PC-3 (cell line): ENCODE results near the gene PLD4. TPM values are rescaled to one million over a fixed set of nuclear protein-coding genes. Genes with fewer than 3 reads are reported as not detected.
A peak's percentile ranks its signal among the peaks of the same experiment; 100 is the strongest.

ENCODE experiments used
- ATAC-seq: fragments of 200-7000 bp; cut with Tn5 transposase; 2 replicates; pipeline ENCODE4 v1.9.1; 2020; ENCODE audit warnings: mild to moderate bottlenecking, moderate library complexity
- BruUV-seq: library from RNA; stranded (reverse); fragments of 400-500 nt; replicated peaks from 2 replicates; lab custom pipeline; 2021; lab: Mats Ljungman, UMichigan
- CTCF ChIA-PET: fragments of 300-600 bp; sonication (Branson Sonifier 250); formaldehyde crosslinking; loops from one replicate; lab custom pipeline; 2022; ENCODE audit warnings: antibody characterized with exemption; lab: Charles Lee
- POLR2A ChIA-PET: fragments of 300-600 bp; sonication (Branson Sonifier 250); formaldehyde crosslinking; loops from one replicate; lab custom pipeline; 2022; ENCODE audit warnings: antibody characterized with exemption; ENCODE audit not compliant: unreplicated experiment; lab: Charles Lee
- DNase-seq: peaks from one replicate; pipeline ENCODE4 v3.0.0-alpha.2; 2015
- H2AFZ ChIP-seq: fragments of 300-600 bp; sonication (generic); 2 replicates; pipeline ENCODE4 v1.6.0; 2016; ENCODE audit warnings: antibody characterized with exemption, low read length
- H3F3A ChIP-seq: fragments of 300-600 bp; sonication (generic); one replicate; pipeline ENCODE4 v1.6.0; 2017; ENCODE audit warnings: antibody characterized with exemption, low read length, control low read depth, mild to moderate bottlenecking; ENCODE audit not compliant: unreplicated experiment
- H3K27ac ChIP-seq: fragments of 300-600 bp; sonication (generic); 2 replicates; pipeline ENCODE4 v1.5.1; 2016; ENCODE audit warnings: mild to moderate bottlenecking, low read length
- H3K27me3 ChIP-seq: fragments of 300-600 bp; sonication (generic); 2 replicates; pipeline ENCODE4 v1.6.1; 2016; ENCODE audit warnings: low read length, mixed read lengths
- H3K36me3 ChIP-seq: fragments of 300-600 bp; sonication (generic); 2 replicates; pipeline ENCODE4 v1.6.1; 2016; ENCODE audit warnings: low read depth, mixed run types, low read length, mixed read lengths
- H3K4me1 ChIP-seq: fragments of 300-600 bp; sonication (generic); 2 replicates; pipeline ENCODE4 v1.5.1; 2016; ENCODE audit warnings: low read length; ENCODE audit not compliant: insufficient read depth
- H3K4me2 ChIP-seq: fragments of 300-600 bp; sonication (generic); 2 replicates; pipeline ENCODE4 v1.6.0; 2016; ENCODE audit warnings: low read length
- H3K4me3 ChIP-seq: fragments of 300-600 bp; sonication (generic); 2 replicates; pipeline ENCODE4 v1.5.1; 2016; ENCODE audit warnings: mild to moderate bottlenecking, low read length, mixed read lengths
- H3K79me2 ChIP-seq: fragments of 300-600 bp; sonication (generic); 2 replicates; pipeline ENCODE4 v1.6.1; 2017; ENCODE audit warnings: low read length, mixed read lengths
- H3K9ac ChIP-seq: fragments of 300-600 bp; sonication (generic); 2 replicates; pipeline ENCODE4 v1.6.0; 2016; ENCODE audit warnings: mild to moderate bottlenecking, low read length
- H3K9me2 ChIP-seq: fragments of 300-600 bp; sonication (generic); replicated peaks from 2 replicates; pipeline ENCODE4 v1.6.1; 2016; ENCODE audit warnings: mixed run types, low read length, mixed read lengths
- H3K9me3 ChIP-seq: fragments of 300-600 bp; sonication (generic); 2 replicates; pipeline ENCODE4 v1.6.1; 2016; ENCODE audit warnings: low read length, mixed read lengths
- H4K20me1 ChIP-seq: fragments of 300-600 bp; sonication (generic); 2 replicates; pipeline ENCODE4 v1.6.1; 2016; ENCODE audit warnings: low read length, mixed read lengths
- EZH2 ChIP-seq: fragments of 300-600 bp; sonication (generic); IDR thresholded peaks from one replicate; pipeline ENCODE4 v1.6.1; 2017; ENCODE audit warnings: antibody characterized with exemption, mild to moderate bottlenecking, low read length; ENCODE audit not compliant: unreplicated experiment
- EZH2phosphoT487 ChIP-seq: fragments of 300-600 bp; sonication (generic); IDR thresholded peaks from 2 replicates; pipeline ENCODE4 v1.6.1; 2018; ENCODE audit warnings: mild to moderate bottlenecking, antibody characterized with exemption, low read length, borderline replicate concordance
- intact Hi-C: fragments of 100-400 bp; cut with micrococcal nuclease; formaldehyde crosslinking; loops from 2 replicates; pipeline ENCODE4 v1.9.0; 2023
- total RNA-seq: library from RNA; depleted of rRNA; stranded (reverse); fragments of >200 nt; gene quantifications from 2 replicates; pipeline ENCODE4 v1.2.3, GENCODE V29; 2014
- TF ChIP-seq, protein P1 (sequence below): fragments of 300-600 bp; sonication (generic); conservative IDR thresholded peaks from 2 replicates; pipeline ENCODE4 v1.5.1; 2017; ENCODE audit warnings: antibody characterized with exemption, low read depth, mild to moderate bottlenecking, low read length

The PLD4 gene
- total RNA-seq, 1 experiment from 2014 or later = 0.04 TPM

GRCh38 chr14:104955396-104955770 is 30.7 kb downstream of the PLD4 start:
- intact Hi-C loops = no loop called here
- no peaks in the 10 kb centered on the region for H3K9me3 ChIP-seq
- no peaks in the 10 kb centered on the region for H3K27me3 ChIP-seq
- H3K4me3 ChIP-seq = no peak overlapping the region
- ATAC-seq (no peak), DNase-seq (no peak)
- ChIA-PET POLR2A (no interaction called here), CTCF (no interaction called here)
- no peaks in the 10 kb centered on the region for H3K4me1 ChIP-seq
- H3K9me2 ChIP-seq = no peaks in the 10 kb centered on the region
- H4K20me1 ChIP-seq = no peaks in the 10 kb centered on the region
- no peak overlapping the region for H3K4me2 ChIP-seq
- H3F3A ChIP-seq = no peaks in the 10 kb centered on the region
- no peak overlapping the region for H3K27ac ChIP-seq
- BruUV-seq = no TSS peak
- TF ChIP-seq EZH2phosphoT487 = no peak
- H3K9ac ChIP-seq = no peak overlapping the region
- no peaks in the 10 kb centered on the region for H3K79me2 ChIP-seq
- H3K36me3 ChIP-seq = peaks cover 3% of the 10 kb centered on the region; the same call in 1 of the 2 replicates
- H2AFZ ChIP-seq = no peak overlapping the region

DNA sequence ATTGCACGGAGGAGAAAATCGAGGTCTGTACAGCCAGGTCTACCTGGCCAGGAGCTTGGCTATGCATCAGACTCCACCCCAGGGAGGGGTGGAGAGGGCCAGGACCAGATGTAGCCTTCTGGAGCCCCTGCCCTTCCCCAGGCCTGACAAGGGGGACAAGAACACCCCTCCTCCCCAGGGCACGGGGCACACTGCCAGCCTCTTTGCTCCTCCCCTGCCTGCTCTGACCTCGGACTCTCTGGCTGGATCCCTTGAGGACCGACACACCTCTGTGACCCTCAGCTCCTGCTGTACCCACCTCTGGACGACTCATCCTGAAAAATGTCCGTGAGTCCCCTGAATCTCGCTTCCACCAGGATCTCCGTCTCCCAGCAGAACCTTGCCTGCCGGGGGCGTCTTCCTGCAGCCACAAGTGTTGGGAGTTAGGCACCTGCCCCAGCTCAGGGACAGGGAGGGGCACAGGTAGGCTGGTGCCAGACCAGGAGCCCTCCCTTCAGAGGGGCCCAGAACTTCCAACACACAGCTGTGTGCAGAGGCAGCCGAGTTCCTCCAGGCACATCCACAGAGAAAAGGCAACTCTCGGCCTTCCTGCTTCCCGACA is 31.7 kb downstream of the PLD4 start:
- intact Hi-C loops = no loop called here
- H3K79me2 ChIP-seq = no peaks in the 10 kb centered on the region
- no peaks in the 10 kb centered on the region for H3K9me2 ChIP-seq
- H3F3A ChIP-seq = no peaks in the 10 kb centered on the region
- TF ChIP-seq EZH2phosphoT487 (no peak), EZH2 (no peak)
- TF ChIP-seq, protein P1, sequence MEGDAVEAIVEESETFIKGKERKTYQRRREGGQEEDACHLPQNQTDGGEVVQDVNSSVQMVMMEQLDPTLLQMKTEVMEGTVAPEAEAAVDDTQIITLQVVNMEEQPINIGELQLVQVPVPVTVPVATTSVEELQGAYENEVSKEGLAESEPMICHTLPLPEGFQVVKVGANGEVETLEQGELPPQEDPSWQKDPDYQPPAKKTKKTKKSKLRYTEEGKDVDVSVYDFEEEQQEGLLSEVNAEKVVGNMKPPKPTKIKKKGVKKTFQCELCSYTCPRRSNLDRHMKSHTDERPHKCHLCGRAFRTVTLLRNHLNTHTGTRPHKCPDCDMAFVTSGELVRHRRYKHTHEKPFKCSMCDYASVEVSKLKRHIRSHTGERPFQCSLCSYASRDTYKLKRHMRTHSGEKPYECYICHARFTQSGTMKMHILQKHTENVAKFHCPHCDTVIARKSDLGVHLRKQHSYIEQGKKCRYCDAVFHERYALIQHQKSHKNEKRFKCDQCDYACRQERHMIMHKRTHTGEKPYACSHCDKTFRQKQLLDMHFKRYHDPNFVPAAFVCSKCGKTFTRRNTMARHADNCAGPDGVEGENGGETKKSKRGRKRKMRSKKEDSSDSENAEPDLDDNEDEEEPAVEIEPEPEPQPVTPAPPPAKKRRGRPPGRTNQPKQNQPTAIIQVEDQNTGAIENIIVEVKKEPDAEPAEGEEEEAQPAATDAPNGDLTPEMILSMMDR = no peak
- no peaks in the 10 kb centered on the region for H3K9me3 ChIP-seq
- no peaks in the 10 kb centered on the region for H3K27me3 ChIP-seq
- no peak for DNase-seq
- H3K4me2 ChIP-seq = no peak overlapping the region
- no peak overlapping the region for H3K4me3 ChIP-seq
- ChIA-PET CTCF (no interaction called here), POLR2A (no interaction called here)
- ATAC-seq = no peak
- H3K9ac ChIP-seq = no peak overlapping the region
- H3K27ac ChIP-seq = no peak overlapping the region
- no TSS peak for BruUV-seq
- peaks cover 3% of the 10 kb centered on the region; the same call in 1 of the 2 replicates for H3K36me3 ChIP-seq
- no peak overlapping the region for H2AFZ ChIP-seq
- no peaks in the 10 kb centered on the region for H4K20me1 ChIP-seq
- no peaks in the 10 kb centered on the region for H3K4me1 ChIP-seq

- DNase-seq (peak; percentile 46), ATAC-seq (peak; percentile 24)
- Histone ChIP-seq H4K20me1 (no peaks in the 10 kb centered on the region), H3K27ac (no peak overlapping the region), H3K4me3 (no peak overlapping the region), H3K4me2 (no peak overlapping the region), H3K9me2 (no peaks in the 10 kb centered on the region), H3K9me3 (no peaks in the 10 kb centered on the region), H3K79me2 (no peaks in the 10 kb centered on the region), H3K4me1 (no peaks in the 10 kb centered on the region), H3F3A (no peaks in the 10 kb centered on the region), H3K9ac (no peak overlapping the region), H3K27me3 (no peaks in the 10 kb centered on the region), H2AFZ (no peak overlapping the region), H3K36me3 (peaks cover 3% of the 10 kb centered on the region; the same call in 1 of the 2 replicates)
- BruUV-seq = no TSS peak
- intact Hi-C loops = no loop called here
- TF ChIP-seq, protein P1 = no peak
- TF ChIP-seq EZH2phosphoT487 (no peak), EZH2 (no peak)
- CTCF ChIA-PET = no interaction called here
- POLR2A ChIA-PET = no interaction called here
These were observed 32.8 kb downstream of the PLD4 start for GRCh38 chr14:104957146-104958113.
